Measurements from ENCODE around the gene NTRK3.

Gene NTRK3

DNA sequence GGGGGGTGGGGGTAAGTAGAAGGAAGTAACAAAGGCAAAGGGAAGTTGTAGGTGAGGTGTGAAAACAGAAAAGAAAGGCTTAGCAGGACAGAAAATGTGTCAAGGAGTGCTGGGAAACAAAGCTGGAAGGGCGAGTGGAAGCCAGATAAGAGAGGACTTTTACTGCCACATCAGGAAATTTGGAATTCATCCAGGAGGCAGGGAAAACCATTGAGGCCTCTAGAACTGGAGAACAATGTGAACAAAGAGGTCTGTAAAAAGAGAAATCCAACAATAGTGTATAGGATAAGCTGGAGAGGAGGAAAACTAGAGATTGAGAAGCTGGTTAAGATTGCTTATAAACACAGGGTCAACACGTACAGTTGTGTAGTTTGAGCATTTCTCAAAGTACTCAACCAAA is 116.6 kb downstream of the NTRK3 start:
- no peak for DNase-seq (ENCODE audit: extremely low spot score)
- CTCF ChIA-PET, result no interaction called here
- POLR2A ChIA-PET, result no interaction called here
- TF ChIP-seq FOXK2 (IDR thresholded peaks at IDR 0.05) (no peak), LEF1 (IDR thresholded peaks at IDR 0.05; ENCODE audit: borderline replicate concordance) (no peak), CTBP1 (IDR thresholded peaks at IDR 0.05; ENCODE audit: borderline replicate concordance) (no peak), TARDBP (IDR thresholded peaks at IDR 0.05) (no peak), ZNF384 (IDR thresholded peaks at IDR 0.05) (no peak), L3MBTL2 (conservative IDR thresholded peaks at IDR 0.05) (no peak), SP1 (IDR thresholded peaks at IDR 0.05) (no peak), ARNT (IDR thresholded peaks at IDR 0.05) (no peak), BHLHE40 (IDR thresholded peaks at IDR 0.05; ENCODE audit: borderline replicate concordance) (no peak), FOXM1 (IDR thresholded peaks at IDR 0.05; ENCODE audit: borderline replicate concordance) (no peak), SUZ12 (IDR thresholded peaks at IDR 0.05) (no peak), ELF4 (IDR thresholded peaks at IDR 0.05) (no peak), HDGF (IDR thresholded peaks at IDR 0.05; ENCODE audit: borderline replicate concordance) (no peak), NFRKB (IDR thresholded peaks at IDR 0.05) (no peak), FOXA1 (IDR thresholded peaks at IDR 0.05) (no peak)
- TF ChIP-seq, protein P1, sequence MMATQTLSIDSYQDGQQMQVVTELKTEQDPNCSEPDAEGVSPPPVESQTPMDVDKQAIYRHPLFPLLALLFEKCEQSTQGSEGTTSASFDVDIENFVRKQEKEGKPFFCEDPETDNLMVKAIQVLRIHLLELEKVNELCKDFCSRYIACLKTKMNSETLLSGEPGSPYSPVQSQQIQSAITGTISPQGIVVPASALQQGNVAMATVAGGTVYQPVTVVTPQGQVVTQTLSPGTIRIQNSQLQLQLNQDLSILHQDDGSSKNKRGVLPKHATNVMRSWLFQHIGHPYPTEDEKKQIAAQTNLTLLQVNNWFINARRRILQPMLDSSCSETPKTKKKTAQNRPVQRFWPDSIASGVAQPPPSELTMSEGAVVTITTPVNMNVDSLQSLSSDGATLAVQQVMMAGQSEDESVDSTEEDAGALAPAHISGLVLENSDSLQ (IDR thresholded peaks at IDR 0.05), result no peak

DNA sequence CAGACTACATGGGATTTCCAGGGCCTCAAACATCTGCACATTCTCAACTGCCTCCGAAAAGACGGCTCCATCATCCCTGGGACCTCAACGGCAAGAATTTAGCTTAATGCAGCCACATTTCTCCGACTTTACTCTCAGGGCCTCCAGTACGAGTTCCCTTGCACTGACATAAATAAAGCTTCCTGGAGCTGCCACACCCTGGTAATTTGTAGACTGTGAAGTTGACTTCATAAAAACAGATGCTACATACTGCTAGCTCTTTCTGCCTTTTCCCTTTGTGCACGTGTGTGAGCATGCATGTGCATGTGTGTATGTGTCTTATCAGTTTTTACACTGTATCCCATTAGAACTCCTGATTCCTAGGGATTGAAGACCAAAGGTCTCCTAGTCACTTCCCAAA is 122.7 kb downstream of the NTRK3 start:
- TF ChIP-seq ARNT (IDR thresholded peaks at IDR 0.05), result no peak
- no peak for TF ChIP-seq ZNF384 (IDR thresholded peaks at IDR 0.05)
- no peak for TF ChIP-seq FOXM1 (IDR thresholded peaks at IDR 0.05; ENCODE audit: borderline replicate concordance)
- TF ChIP-seq HDGF (IDR thresholded peaks at IDR 0.05; ENCODE audit: borderline replicate concordance), result no peak
- TF ChIP-seq, protein P1 (IDR thresholded peaks at IDR 0.05), result no peak
- TF ChIP-seq CTBP1 (IDR thresholded peaks at IDR 0.05; ENCODE audit: borderline replicate concordance), result no peak
- TF ChIP-seq SP1 (IDR thresholded peaks at IDR 0.05), result no peak
- no peak for TF ChIP-seq BHLHE40 (IDR thresholded peaks at IDR 0.05; ENCODE audit: borderline replicate concordance)
- no peak for TF ChIP-seq TARDBP (IDR thresholded peaks at IDR 0.05)
- TF ChIP-seq SUZ12 (IDR thresholded peaks at IDR 0.05), result no peak
- TF ChIP-seq L3MBTL2 (conservative IDR thresholded peaks at IDR 0.05), result no peak
- TF ChIP-seq LEF1 (IDR thresholded peaks at IDR 0.05; ENCODE audit: borderline replicate concordance), result no peak
- no peak for TF ChIP-seq ELF4 (IDR thresholded peaks at IDR 0.05)
- no peak for TF ChIP-seq NFRKB (IDR thresholded peaks at IDR 0.05)
- TF ChIP-seq FOXK2 (IDR thresholded peaks at IDR 0.05), result no peak
- TF ChIP-seq FOXA1 (IDR thresholded peaks at IDR 0.05), result no peak
- POLR2A ChIA-PET, result no interaction called here
- no peak for DNase-seq (ENCODE audit: extremely low spot score)
- CTCF ChIA-PET, result no interaction called here

DNA sequence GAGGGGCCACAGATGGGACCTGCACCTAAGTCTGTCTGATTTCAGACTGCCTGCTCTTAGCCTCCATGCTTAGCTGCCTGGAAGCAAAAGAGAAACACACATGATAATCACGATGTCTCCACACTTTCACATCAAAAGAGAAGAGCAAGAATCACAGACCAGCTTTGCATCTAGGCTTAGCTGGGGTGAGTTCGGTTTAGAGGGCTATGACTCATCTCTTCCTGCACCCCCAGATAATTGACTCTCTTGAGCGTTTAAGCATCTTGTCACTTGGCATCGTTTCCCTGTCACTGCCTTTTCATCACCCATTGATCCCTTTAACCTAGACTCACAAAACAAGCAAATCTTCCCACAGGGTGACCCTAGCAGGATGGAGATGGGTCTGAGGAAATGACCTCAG is 124.0 kb downstream of the NTRK3 start:
- POLR2A ChIA-PET, result no interaction called here
- no peak for DNase-seq (ENCODE audit: extremely low spot score)
- CTCF ChIA-PET, result no interaction called here
- TF ChIP-seq LEF1 (IDR thresholded peaks at IDR 0.05; ENCODE audit: borderline replicate concordance) (no peak), TARDBP (IDR thresholded peaks at IDR 0.05) (no peak), NFRKB (IDR thresholded peaks at IDR 0.05) (no peak), ARNT (IDR thresholded peaks at IDR 0.05) (no peak)

DNA sequence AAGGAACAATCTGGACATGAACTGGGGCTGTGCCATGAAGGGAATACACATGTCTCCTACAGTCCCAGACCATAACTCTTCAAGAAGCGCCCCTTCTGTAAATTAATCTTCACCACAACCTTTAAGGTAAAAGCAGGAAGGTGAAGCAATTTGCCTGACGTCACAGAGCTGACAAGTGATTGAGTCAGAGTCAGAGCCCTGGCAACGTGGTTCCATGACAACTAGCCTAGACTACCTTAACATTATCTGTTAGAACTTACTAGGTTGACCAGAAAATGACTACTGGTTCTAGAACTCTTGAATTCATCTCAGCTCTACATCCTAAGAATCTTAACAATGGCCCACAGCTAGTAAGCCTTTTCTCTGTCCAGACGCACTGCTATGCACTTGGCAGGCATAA is 124.6 kb downstream of the NTRK3 start:
- POLR2A ChIA-PET, result no interaction called here
- CTCF ChIA-PET, result no interaction called here
- TF ChIP-seq SP1 (IDR thresholded peaks at IDR 0.05) (no peak), TARDBP (IDR thresholded peaks at IDR 0.05) (no peak), SUZ12 (IDR thresholded peaks at IDR 0.05) (no peak), ELF4 (IDR thresholded peaks at IDR 0.05) (no peak), ZNF384 (IDR thresholded peaks at IDR 0.05) (no peak), L3MBTL2 (conservative IDR thresholded peaks at IDR 0.05) (no peak)
- DNase-seq (ENCODE audit: extremely low spot score), result no peak

DNA sequence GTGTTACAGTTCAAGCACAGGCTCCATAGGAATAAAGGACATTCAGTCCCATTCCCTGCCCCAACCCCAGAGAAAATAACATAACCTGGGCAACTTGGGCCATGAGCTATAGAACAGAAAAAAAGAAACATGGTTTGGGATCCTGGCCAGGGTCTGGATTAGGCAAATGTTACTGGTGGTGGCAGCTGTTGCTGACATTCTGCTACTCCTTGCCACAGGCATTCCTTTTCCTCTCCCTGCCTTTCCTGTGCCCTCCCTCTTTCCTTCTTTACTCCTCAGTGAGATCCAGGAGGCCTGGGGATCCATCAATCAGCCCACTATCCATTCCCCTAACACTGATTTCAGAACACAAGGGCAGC is 129.1 kb downstream of the NTRK3 start:
- ChIA-PET CTCF (no interaction called here), POLR2A (no interaction called here)
- TF ChIP-seq NFRKB (IDR thresholded peaks at IDR 0.05), result no peak
- no peak for TF ChIP-seq LEF1 (IDR thresholded peaks at IDR 0.05; ENCODE audit: borderline replicate concordance)
- no peak for TF ChIP-seq FOXA1 (IDR thresholded peaks at IDR 0.05)
- no peak for TF ChIP-seq HDGF (IDR thresholded peaks at IDR 0.05; ENCODE audit: borderline replicate concordance)
- no peak for TF ChIP-seq ELF4 (IDR thresholded peaks at IDR 0.05)
- no peak for TF ChIP-seq FOXM1 (IDR thresholded peaks at IDR 0.05; ENCODE audit: borderline replicate concordance)
- TF ChIP-seq FOXK2 (IDR thresholded peaks at IDR 0.05), result no peak
- TF ChIP-seq CTBP1 (IDR thresholded peaks at IDR 0.05; ENCODE audit: borderline replicate concordance), result no peak
- TF ChIP-seq, protein P1 (IDR thresholded peaks at IDR 0.05), result no peak
- no peak for TF ChIP-seq ARNT (IDR thresholded peaks at IDR 0.05)
- no peak for DNase-seq (ENCODE audit: extremely low spot score)

DNA sequence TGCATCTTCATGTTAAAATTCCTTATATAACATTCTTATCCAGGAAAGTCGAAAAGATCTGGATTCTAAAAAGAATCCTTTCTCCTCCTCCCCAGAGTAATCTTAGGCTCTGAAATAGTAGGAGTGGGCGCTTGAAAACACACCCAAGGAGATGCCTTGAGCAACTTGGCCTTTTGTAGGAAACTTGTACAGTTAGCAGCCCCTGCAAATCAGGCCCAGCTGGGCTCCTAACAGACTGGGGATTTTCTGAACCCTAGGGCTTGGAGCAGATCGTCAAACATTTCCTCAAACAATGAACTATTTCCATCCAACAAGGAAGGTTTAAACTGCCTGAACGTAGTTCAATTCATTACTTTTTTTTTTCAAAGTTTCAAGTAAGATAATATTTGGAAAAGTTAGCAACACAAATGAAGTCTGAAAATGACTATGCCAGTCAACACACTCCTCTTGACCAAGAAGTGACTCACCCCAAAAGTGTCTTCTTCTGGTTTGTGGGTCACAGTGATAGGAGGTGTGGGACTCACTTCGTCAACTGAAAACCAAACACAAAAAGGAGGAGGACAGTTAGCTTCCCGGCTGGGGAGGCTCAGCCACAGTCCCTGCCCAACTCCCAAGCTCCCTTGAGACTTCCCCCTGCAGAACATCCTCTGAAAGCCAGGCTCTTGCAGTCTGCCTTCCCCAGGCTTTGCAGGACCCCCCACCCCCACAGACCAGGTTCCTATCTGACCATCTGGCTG is 129.7 kb downstream of the NTRK3 start:
- TF ChIP-seq TARDBP (IDR thresholded peaks at IDR 0.05) (no peak), FOXK2 (IDR thresholded peaks at IDR 0.05) (no peak), LEF1 (IDR thresholded peaks at IDR 0.05; ENCODE audit: borderline replicate concordance) (no peak), FOXM1 (IDR thresholded peaks at IDR 0.05; ENCODE audit: borderline replicate concordance) (no peak), BHLHE40 (IDR thresholded peaks at IDR 0.05; ENCODE audit: borderline replicate concordance) (no peak), FOXA1 (IDR thresholded peaks at IDR 0.05) (no peak), SUZ12 (IDR thresholded peaks at IDR 0.05) (no peak), ARNT (IDR thresholded peaks at IDR 0.05) (no peak), CTBP1 (IDR thresholded peaks at IDR 0.05; ENCODE audit: borderline replicate concordance) (no peak), L3MBTL2 (conservative IDR thresholded peaks at IDR 0.05) (no peak)
- TF ChIP-seq, protein P1 (IDR thresholded peaks at IDR 0.05), result no peak
- DNase-seq (ENCODE audit: extremely low spot score), result no peak
- ChIA-PET POLR2A (no interaction called here), CTCF (no interaction called here)

All from HEK293T (cell line).